DMS79 (cell line): ENCODE results near the gene STMN3.

Experiments
- DNase-seq: peaks from one replicate; lab custom pipeline; 2025; lab: John Stamatoyannopoulos, UW

Gene STMN3

GRCh38 chr20:63653041-63653973, at the start of gene STMN3:
Gene STMN3, minus strand, starts transcription at chr20:63653424. Its CDS starts 79 bp downstream, at chr20:63653345.
- peak; percentile 96 for DNase-seq

DNA sequence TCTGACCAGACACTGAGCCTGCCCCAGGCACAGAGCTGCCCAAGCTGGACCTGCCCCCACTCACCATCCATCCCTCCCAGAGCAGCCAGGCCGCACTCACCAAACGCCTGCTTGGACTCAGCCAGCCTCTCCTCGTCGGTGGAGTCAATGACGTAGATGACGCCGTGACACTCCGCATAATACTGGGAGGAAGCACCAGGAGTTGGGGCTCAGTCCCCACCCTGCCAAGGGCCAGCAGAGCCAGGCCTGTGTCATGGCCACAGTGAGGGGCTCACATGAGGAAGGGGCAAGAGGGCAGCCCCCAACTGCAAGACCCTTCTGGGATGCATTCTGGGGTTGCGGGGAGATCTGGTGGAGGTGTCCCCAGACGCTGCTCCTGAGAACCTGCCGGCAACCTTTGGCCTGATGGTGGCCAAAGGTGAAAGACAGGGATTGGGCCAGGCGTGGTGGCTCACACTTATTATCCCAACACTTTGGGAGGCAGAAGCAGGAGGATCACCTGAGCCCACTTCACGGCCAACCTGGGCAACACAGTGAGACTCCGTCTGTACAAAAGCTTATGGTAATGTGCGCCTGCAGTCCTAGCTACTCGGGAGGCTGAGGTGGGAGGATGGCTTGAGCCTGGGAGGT, 48.9 kb upstream of the STMN3 start:
- DNase-seq: no peak

GRCh38 chr20:63701329-63702035, 48.3 kb upstream of the STMN3 start:
- no peak for DNase-seq

- DNase-seq: no peak
These were observed 47.8 kb upstream of the STMN3 start for GRCh38 chr20:63701051-63701328.

DNA sequence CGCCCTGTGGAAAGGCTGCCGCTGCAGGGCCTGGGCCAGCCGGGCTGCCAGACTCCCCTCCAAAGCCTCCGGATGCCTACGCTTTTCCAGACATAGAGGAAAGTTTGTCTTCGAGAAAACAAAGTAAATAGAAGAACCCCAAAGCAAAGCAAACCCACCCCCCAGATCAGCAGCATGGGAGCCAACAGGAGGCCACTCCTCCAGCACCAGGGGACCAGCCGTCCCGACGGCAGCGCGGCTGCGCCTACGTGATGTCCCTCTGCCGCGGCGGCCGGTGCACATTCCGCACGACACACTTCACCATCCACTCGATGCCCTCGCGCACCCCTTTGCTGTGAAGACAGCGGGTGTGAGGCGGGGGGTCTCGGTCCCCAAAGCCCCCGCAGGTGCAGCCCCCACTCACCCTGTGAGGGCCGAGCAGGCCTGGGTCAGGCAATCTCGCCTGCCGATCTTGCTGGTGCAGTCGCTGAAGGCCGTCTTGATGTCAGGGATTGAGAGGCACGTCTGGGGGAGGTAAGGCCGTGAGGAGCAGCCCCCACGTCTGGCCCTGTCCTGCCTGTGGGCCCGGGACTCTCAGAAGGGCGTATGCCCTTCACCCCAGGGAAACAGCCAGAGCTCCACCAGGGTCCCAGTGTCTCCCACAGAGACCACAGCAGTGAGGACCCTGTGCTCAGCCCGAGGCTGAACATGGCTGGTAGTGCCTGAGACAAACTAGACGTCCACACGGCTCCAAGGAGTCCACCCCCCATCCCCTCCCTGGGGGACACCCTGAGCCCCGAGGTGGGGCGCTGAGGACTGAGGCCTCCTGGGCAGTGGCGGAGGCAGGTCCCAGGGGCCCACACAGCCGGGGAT, 47.2 kb upstream of the STMN3 start:
- no peak for DNase-seq

DNA sequence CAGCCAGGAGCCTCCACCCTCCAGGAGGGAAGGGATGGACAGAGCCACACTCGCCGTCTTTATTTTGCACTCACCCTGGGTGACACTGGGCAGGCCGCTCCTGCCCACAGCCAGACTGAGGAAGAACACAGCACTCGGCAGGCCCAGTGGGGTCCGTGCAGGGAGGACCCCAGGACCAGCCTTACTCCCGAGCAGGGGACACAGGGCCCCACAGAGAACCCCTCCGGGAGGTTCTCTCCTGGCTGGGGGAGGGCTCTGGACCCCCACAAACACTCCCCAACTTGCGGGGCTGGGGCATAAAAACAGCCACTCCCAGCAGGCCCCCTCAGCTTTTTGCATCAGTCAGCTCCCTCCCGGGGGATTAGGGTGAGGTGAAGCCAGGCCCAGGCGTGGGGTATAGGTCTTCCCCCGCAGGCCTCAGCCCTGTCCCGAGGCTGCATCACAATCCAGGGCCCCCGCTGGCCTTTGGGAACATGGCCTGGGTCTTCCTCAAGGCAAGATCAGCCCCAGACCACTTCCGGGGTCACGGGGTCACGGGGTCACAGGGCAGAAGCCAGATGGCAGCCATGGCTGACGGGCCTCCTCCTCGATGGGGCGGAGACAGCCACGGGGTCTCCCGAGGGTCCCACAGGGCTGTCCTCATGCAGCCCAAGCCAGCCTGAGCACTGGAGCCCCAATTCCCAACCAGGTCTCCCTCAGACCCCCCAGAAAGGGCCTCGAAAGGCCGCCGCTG, 46.4 kb upstream of the STMN3 start:
- DNase-seq: no peak

- DNase-seq: no peak
These were observed 45.7 kb upstream of the STMN3 start for GRCh38 chr20:63698739-63699465.

DNA sequence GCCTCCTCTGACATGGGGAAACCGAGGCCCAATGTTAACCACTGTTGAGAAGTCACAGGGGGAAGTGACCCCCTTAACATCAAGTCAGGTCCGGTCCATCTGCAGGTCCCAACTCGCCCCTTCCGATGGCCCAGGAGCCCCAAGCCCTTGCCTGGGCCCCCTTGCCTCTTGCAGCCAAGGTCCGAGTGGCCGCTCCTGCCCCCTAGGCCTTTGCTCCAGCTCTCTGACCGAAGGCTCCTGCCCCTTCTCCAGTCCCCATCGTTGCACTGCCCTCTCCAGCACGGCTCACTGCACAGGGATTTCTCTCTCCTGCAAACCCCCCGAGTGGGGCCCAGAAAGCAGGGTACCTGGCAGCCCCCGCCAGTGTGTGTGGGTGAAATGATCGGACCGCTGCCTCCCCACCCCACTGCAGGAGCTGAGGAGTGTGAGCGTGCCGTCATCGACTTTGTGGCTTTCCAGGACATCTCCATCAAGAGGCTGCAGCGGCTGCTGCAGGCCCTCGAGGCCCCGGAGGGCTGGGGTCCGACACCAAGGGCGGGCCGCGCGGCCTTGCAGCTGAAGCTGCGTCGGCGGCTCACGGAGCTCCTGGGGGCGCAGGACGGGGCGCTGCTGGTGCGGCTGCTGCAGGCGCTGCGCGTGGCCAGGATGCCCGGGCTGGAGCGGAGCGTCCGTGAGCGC, 44.8 kb upstream of the STMN3 start:
- no peak for DNase-seq

GRCh38 chr20:63697357-63697867, 44.2 kb upstream of the STMN3 start:
- DNase-seq: no peak

GRCh38 chr20:63696628-63697356, 43.6 kb upstream of the STMN3 start, which contains the start of gene TNFRSF6B:
Gene TNFRSF6B, plus strand, starts transcription at chr20:63696652. Its CDS starts 116 bp downstream, at chr20:63696768.
- no peak for DNase-seq

- no peak for DNase-seq
These were observed 43.0 kb upstream of the STMN3 start for GRCh38 chr20:63696306-63696627.

- DNase-seq: no peak
These were observed 42.4 kb upstream of the STMN3 start for GRCh38 chr20:63695424-63696305.

- DNase-seq: no peak
These were observed 41.6 kb upstream of the STMN3 start for GRCh38 chr20:63694584-63695423.

DNA sequence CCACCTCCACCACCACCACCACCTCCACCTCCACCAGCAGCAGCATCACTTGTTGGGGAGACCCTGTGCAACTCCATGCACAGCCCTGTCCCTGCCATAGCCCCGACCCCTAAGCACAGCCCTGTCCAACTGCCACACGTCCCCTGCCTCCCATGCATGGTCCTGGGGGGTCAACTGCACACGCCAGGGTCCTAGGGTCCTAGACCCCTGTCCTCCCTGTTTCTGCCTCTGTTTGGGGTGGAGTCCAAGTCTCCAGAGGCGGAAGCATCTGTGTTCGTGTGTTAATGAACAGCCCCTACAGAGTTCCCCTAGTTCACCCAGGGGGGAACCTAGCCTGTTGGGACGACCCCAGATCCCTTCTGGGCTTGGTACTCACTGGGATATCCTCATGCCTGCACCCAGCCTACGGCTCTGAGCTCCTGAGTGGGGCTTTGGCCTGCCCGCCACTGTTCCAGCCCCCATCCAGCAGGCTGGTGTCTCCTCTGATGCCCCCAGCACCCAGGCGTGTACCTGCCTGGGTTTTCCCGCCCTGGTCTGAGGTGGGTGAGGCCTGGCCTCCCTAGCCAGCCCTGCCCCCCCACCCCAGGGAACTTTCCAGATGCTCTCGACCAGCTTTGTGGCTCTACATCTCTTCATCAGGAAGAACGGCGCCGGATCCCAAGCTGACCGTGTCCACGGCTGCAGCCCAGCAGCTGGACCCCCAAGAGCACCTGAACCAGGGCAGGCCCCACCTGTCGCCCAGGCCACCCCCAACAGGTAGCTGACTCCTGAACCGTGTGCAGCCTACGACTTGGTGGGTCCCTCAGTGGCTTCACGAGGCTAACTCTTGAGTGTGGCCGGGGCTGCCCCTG, 40.7 kb upstream of the STMN3 start:
- no peak for DNase-seq

DNA sequence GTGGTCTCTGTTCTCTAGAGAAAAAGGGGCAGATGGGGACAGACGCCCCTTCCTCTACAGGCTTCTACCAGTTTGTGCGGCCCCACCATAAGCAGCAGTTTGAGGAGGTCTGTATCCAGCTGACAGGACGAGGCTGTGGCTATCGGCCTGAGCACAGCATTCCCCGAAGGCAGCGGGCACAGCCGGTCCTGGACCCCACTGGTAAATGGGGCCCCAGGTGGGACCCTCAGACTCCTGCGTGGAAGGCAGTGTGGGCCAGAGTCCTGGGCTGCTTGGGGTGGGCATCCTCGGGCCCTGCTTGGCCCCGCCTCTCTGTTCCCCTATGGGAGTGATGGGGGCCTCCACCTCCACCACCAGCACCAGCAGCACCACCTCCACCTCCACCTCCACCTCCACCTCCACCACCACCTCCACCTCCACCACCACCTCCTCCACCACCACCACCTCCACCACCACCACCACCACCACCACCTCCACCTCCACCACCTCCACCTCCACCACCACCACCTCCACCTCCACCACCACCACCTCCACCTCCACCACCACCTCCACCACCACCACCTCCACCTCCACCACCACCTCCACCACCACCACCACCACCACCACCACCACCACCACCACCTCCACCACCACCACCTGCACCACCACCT, 40.0 kb upstream of the STMN3 start:
- DNase-seq: no peak
